Neural progenitor cell (in vitro differentiated cells): ENCODE data around the gene PITPNC1. TPM values are rescaled to one million over a fixed set of nuclear protein-coding genes. Genes with fewer than 3 reads are reported as not detected.
A peak's percentile ranks its signal among the peaks of the same experiment; 100 is the strongest.

Source experiments
- DNase-seq: peaks from one replicate; pipeline ENCODE4 v3.0.0-alpha.2; 2016; ENCODE audit warnings: low spot score
- H2AFZ ChIP-seq: fragments of 200-600 bp; sonication (generic); replicated peaks from 2 replicates; pipeline ENCODE4 v1.6.1; 2016; ENCODE audit warnings: antibody characterized with exemption
- H3F3A ChIP-seq: fragments of 200-600 bp; sonication (generic); 2 replicates; pipeline ENCODE4 v1.6.1; 2016; ENCODE audit warnings: antibody characterized with exemption, low read depth
- H3K27ac ChIP-seq: fragments of 200-600 bp; sonication (generic); 2 replicates; pipeline ENCODE4 v1.5.1; 2016; ENCODE audit warnings: mild to moderate bottlenecking
- H3K27me3 ChIP-seq: fragments of 200-600 bp; sonication (generic); 2 replicates; pipeline ENCODE4 v1.6.1; 2016; ENCODE audit warnings: mild to moderate bottlenecking, moderate library complexity
- H3K36me3 ChIP-seq: fragments of 200-600 bp; sonication (generic); 2 replicates; pipeline ENCODE4 v1.5.1; 2016
- H3K4me1 ChIP-seq: fragments of 200-600 bp; sonication (generic); 2 replicates; pipeline ENCODE4 v1.6.1; 2016; ENCODE audit warnings: mixed run types
- H3K4me2 ChIP-seq: fragments of 200-600 bp; sonication (generic); 2 replicates; pipeline ENCODE4 v1.6.1; 2016
- H3K4me3 ChIP-seq: fragments of 200-600 bp; sonication (generic); 2 replicates; pipeline ENCODE4 v1.5.1; 2016
- H3K79me2 ChIP-seq: fragments of 200-600 bp; sonication (generic); 2 replicates; pipeline ENCODE4 v1.6.1; 2016; ENCODE audit warnings: low read depth
- H3K9ac ChIP-seq: fragments of 200-600 bp; sonication (generic); 2 replicates; pipeline ENCODE4 v1.6.1; 2016
- H3K9me3 ChIP-seq: fragments of 200-600 bp; sonication (generic); 2 replicates; pipeline ENCODE4 v1.5.1; 2016; ENCODE audit warnings: low read depth
- H4K20me1 ChIP-seq: fragments of 200-600 bp; sonication (generic); 2 replicates; pipeline ENCODE4 v1.6.1; 2016; ENCODE audit warnings: low read depth
- H3K27ac Mint-ChIP-seq: 3 replicates; pipeline ENCODE4 v1.8.0; 2021; ENCODE audit warnings: mixed read lengths
- H3K27me3 Mint-ChIP-seq: 2 replicates; pipeline ENCODE4 v1.8.0; 2022; ENCODE audit warnings: low read depth, mild to moderate bottlenecking, inconsistent platforms, moderate library complexity, mixed read lengths; ENCODE audit not compliant: insufficient read depth
- H3K36me3 Mint-ChIP-seq: 3 replicates; pipeline ENCODE4 v1.8.0; 2021; ENCODE audit warnings: mixed read lengths
- H3K4me1 Mint-ChIP-seq: 3 replicates; pipeline ENCODE4 v1.8.0; 2021; ENCODE audit warnings: mixed read lengths
- H3K4me3 Mint-ChIP-seq: 3 replicates; pipeline ENCODE4 v1.8.0; 2021; ENCODE audit warnings: mild to moderate bottlenecking, moderate library complexity, mixed read lengths
- H3K9me3 Mint-ChIP-seq: 3 replicates; pipeline ENCODE4 v1.8.0; 2020; ENCODE audit warnings: mixed read lengths
- CTCF ChIP-seq: fragments of 200-600 bp; sonication (generic); IDR thresholded peaks from 2 replicates; pipeline ENCODE4 v1.5.1; 2017; ENCODE audit warnings: antibody characterized with exemption, mild to moderate bottlenecking
- EZH2 ChIP-seq: fragments of 200-600 bp; sonication (generic); IDR thresholded peaks from 2 replicates; pipeline ENCODE4 v1.6.1; 2017; ENCODE audit warnings: antibody characterized with exemption, mild to moderate bottlenecking, moderate library complexity
- EZH2phosphoT487 ChIP-seq: fragments of 200-600 bp; sonication (generic); IDR thresholded peaks from 2 replicates; pipeline ENCODE4 v1.6.1; 2017; ENCODE audit warnings: antibody characterized with exemption
- total RNA-seq: library from RNA; depleted of rRNA; stranded (reverse); fragments of >200 nt; gene quantifications from 2 replicates; pipeline ENCODE4 v1.2.3, GENCODE V29; 2015; ENCODE audit warnings: low replicate concordance

Gene PITPNC1
- total RNA-seq, 1 donor from 2014 or later, result 8.1 TPM

GRCh38 chr17:67439269-67439668, 62.2 kb downstream of the PITPNC1 start:
- Mint-ChIP-seq H3K27me3 (peaks cover 3% of the 10 kb centered on the region), H3K4me3 (no peak overlapping the region), H3K4me1 (peaks cover 48% of the 10 kb centered on the region), H3K36me3 (no peaks in the 10 kb centered on the region), H3K27ac (no peak overlapping the region), H3K9me3 (no peaks in the 10 kb centered on the region)
- H3K4me3 ChIP-seq, result no peak overlapping the region
- peak overlapping the region; percentile 21 for H3K4me2 ChIP-seq
- peaks cover 45% of the 10 kb centered on the region for H3F3A ChIP-seq
- no peak overlapping the region for H3K27ac ChIP-seq
- peaks cover 42% of the 10 kb centered on the region for H3K4me1 ChIP-seq
- DNase-seq, result no peak
- H3K27me3 ChIP-seq, result no peaks in the 10 kb centered on the region
- TF ChIP-seq CTCF (no peak), EZH2phosphoT487 (no peak), EZH2 (no peak)
- H4K20me1 ChIP-seq, result no peaks in the 10 kb centered on the region
- no peaks in the 10 kb centered on the region for H3K36me3 ChIP-seq
- no peak overlapping the region for H2AFZ ChIP-seq
- H3K79me2 ChIP-seq, result no peaks in the 10 kb centered on the region
- no peak overlapping the region for H3K9ac ChIP-seq
- H3K9me3 ChIP-seq, result no peaks in the 10 kb centered on the region

- peaks cover 4% of the 10 kb centered on the region for H3K79me2 ChIP-seq
- peak overlapping the region; percentile 64 for H3K4me2 ChIP-seq
- H3K27ac Mint-ChIP-seq, result no peak overlapping the region
- peak overlapping the region; percentile 21 for H3K4me3 Mint-ChIP-seq
- DNase-seq, result no peak
- no peak for TF ChIP-seq CTCF
- TF ChIP-seq EZH2, result no peak
- TF ChIP-seq EZH2phosphoT487, result no peak
- peaks cover 48% of the 10 kb centered on the region for H3K4me1 ChIP-seq
- H3F3A ChIP-seq, result peaks cover 50% of the 10 kb centered on the region
- peaks cover 53% of the 10 kb centered on the region for H3K4me1 Mint-ChIP-seq
- H3K36me3 Mint-ChIP-seq, result no peaks in the 10 kb centered on the region
- no peak overlapping the region for H3K9ac ChIP-seq
- H3K36me3 ChIP-seq, result no peaks in the 10 kb centered on the region
- no peaks in the 10 kb centered on the region for H3K9me3 Mint-ChIP-seq
- H3K9me3 ChIP-seq, result no peaks in the 10 kb centered on the region
- H4K20me1 ChIP-seq, result no peaks in the 10 kb centered on the region
- H3K27ac ChIP-seq, result peak overlapping the region; percentile 92
- H3K4me3 ChIP-seq, result no peak overlapping the region
- H3K27me3 ChIP-seq, result no peaks in the 10 kb centered on the region
- peaks cover 6% of the 10 kb centered on the region for H3K27me3 Mint-ChIP-seq
- H2AFZ ChIP-seq, result no peak overlapping the region
Observed at GRCh38 chr17:67440277-67441051, 63.4 kb downstream of the PITPNC1 start.

DNA sequence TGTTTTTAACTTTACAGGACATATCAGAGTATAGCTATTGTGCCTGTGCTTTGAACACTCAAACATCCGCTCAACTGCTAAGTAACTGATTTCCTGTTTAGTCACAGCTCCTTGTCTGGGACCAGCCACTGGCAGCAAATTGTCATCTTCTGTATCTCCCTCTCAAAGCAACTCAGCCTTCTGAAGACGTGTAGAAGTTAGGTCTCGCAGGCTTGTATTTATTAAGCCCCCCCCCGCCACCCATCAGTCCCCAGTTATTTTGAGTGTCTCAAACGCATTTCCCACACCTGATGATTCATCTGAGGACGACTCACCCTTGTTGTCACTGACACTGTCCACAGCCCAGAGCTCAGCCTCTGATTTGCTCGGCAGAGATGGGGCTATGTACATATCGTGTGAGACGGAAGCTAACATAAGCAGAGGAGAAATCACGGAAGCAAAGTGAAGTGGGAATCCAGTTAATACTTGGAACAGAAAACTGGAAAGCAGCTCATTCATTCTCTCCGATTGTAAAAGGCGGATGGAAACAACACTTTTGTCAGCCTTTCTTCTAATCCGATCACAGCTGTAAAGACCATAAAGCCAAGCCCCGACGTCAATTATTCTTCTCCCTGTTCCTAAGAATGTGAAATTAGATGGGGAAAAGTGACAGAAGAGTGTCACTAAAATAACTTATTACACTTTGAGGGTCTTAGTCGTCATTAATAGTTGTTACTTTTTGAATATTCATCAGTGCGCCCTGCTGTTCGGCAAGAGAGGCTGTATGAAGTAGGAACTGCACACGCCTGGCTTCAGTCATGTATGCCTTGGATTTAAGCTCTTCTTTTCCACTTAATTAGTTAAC, 64.2 kb downstream of the PITPNC1 start:
- peaks cover 51% of the 10 kb centered on the region for H3K4me1 ChIP-seq
- peaks cover 58% of the 10 kb centered on the region for H3F3A ChIP-seq
- H3K4me2 ChIP-seq, result peak overlapping the region; percentile 64
- Mint-ChIP-seq H3K27me3 (peaks cover 6% of the 10 kb centered on the region), H3K4me3 (peak overlapping the region; percentile 78), H3K4me1 (peaks cover 60% of the 10 kb centered on the region), H3K27ac (peak overlapping the region; percentile 76), H3K36me3 (no peaks in the 10 kb centered on the region), H3K9me3 (no peaks in the 10 kb centered on the region)
- H3K27ac ChIP-seq, result peak overlapping the region; percentile 92
- no peak overlapping the region for H2AFZ ChIP-seq
- H3K9me3 ChIP-seq, result no peaks in the 10 kb centered on the region
- H3K79me2 ChIP-seq, result peaks cover 4% of the 10 kb centered on the region
- no peak overlapping the region for H3K9ac ChIP-seq
- H3K4me3 ChIP-seq, result peak overlapping the region; percentile 20
- TF ChIP-seq EZH2 (no peak), CTCF (no peak), EZH2phosphoT487 (peak; percentile 37)
- H3K36me3 ChIP-seq, result no peaks in the 10 kb centered on the region
- H4K20me1 ChIP-seq, result no peaks in the 10 kb centered on the region
- peak; percentile 73 for DNase-seq
- H3K27me3 ChIP-seq, result no peaks in the 10 kb centered on the region
